Coronary artery (tissue), 2 donors: Measurements from ENCODE around the gene ZFC3H1.

Experiments used
- DNase-seq: peaks from one replicate; pipeline ENCODE4 v3.0.0-alpha.2; 2017; ENCODE audit warnings: low spot score
- H3K27ac ChIP-seq, 2 donors: fragments of 200-600 bp; sonication (generic); one replicate each; pipeline ENCODE4 v1.5.1; 2016 to 2019
- H3K4me3 ChIP-seq: fragments of 200-600 bp; sonication (generic); 2 replicates; pipeline ENCODE4 v1.5.1; 2016; ENCODE audit warnings: mild to moderate bottlenecking, moderate library complexity
- CTCF ChIP-seq: fragments of 200-600 bp; sonication (generic); IDR thresholded peaks from one replicate; pipeline ENCODE4 v1.5.1; 2019; ENCODE audit warnings: antibody characterized with exemption

ZFC3H1 gene

DNA sequence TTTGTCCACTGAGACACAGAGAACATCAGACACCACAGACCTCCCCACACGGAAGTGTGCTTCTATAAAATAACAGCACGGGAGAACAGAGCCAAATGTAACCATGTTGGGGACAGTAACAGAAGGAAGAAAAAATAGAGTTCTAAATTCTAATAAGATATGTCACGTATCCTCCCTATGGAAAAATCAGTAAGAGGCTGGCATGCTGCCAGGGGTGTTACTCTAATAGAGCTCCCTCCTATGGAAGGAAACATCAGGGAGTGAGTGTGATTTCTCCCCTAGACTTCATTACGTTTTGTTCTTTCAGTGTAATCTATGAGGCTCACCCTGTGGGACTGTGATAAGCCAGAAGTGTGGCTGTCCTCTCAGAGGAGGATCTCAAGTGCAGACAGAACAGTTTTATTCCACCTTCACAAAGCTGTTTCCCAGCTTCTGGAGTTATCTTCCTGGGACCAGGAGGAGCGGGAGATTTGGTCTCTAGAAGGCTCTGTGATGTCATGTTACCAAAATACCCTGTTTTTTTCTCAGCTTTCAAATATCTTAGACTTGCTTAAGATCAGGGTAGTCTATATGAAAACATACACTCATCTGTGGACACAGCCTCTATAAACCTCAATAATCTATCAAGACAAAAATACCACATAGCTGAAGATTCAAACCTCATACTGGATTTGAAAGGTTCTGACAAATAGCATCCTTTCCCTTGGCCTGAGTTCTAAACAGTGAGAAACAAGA, 69.3 kb downstream of the ZFC3H1 start:
- no peak for TF ChIP-seq CTCF
- peak overlapping the region; percentile 39 for H3K4me3 ChIP-seq
- no peak for DNase-seq
- H3K27ac ChIP-seq: no peak overlapping the region

- no peak for TF ChIP-seq CTCF
- no peak for DNase-seq
- H3K27ac ChIP-seq: no peak overlapping the region
- H3K4me3 ChIP-seq: no peak overlapping the region
Measured at GRCh38 chr12:71592841-71593240, 70.8 kb downstream of the ZFC3H1 start.

- no peak overlapping the region for H3K27ac ChIP-seq
- H3K4me3 ChIP-seq: no peak overlapping the region
- no peak for DNase-seq
- no peak for TF ChIP-seq CTCF
Measured at GRCh38 chr12:71591601-71592000, 72.0 kb downstream of the ZFC3H1 start.

DNA sequence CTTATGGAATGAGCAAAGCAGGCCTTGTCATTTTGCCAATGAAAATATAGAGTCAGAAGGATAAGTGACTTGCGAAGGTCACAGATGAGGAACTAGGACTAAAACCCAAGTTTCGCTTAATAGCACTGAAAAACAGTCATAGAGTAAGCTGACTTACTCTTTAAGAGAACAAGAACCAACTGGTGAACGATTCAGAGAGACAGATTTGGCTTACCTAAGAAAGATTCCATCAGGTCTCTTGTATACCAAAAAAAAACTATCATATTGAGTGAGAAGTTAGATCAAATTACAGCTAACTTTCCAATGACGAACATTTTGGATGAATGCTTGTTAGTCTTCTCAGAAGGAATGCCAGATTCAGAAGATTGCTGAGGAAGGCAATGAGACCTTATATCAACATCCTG, 74.2 kb downstream of the ZFC3H1 start:
- Histone ChIP-seq H3K27ac (no peak overlapping the region), H3K4me3 (no peak overlapping the region)
- no peak for DNase-seq
- no peak for TF ChIP-seq CTCF

DNA sequence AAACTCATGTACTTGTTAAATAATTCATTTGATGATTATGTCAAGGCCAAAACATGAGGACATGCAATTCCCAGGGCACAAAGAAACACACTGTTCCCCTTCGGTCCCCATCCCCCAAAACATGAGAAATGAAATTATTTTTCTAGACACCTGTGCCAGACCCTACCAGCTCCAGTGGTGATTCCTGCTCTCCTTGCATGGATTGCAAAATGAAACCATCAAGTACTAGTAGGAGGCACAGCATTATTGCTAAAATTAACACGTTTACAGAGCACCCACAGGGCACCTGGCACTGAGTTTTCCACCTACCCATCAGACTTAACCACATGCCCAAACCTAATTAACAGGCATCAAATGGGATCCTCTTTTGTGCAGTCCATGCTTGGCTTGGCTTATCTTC, 76.6 kb downstream of the ZFC3H1 start:
- H3K27ac ChIP-seq: no peak overlapping the region
- no peak for DNase-seq
- TF ChIP-seq CTCF: no peak
- H3K4me3 ChIP-seq: no peak overlapping the region

GRCh38 chr12:71585218-71585617, 78.4 kb downstream of the ZFC3H1 start:
- TF ChIP-seq CTCF: no peak
- H3K4me3 ChIP-seq: no peak overlapping the region
- DNase-seq: no peak
- H3K27ac ChIP-seq: no peak overlapping the region

- DNase-seq: no peak
- H3K4me3 ChIP-seq: no peak overlapping the region
- no peak overlapping the region for H3K27ac ChIP-seq
- TF ChIP-seq CTCF: no peak
Measured at GRCh38 chr12:71584356-71584755, 79.3 kb downstream of the ZFC3H1 start.
